Activated naive CD8-positive, alpha-beta T cell treated with anti-CD3 and anti-CD28 coated beads, Interleukin-2, amount 10 ng/mL, durations not matched to agents 7 days and 5 days (primary cell): ENCODE data around the gene DZIP1L. TPM values are rescaled to one million over a fixed set of nuclear protein-coding genes. Genes with fewer than 3 reads are reported as not detected.

ENCODE experiments used
- ATAC-seq: fragments of 150-1000 bp; cut with Tn5 transposase; one replicate; pipeline ENCODE4 v1.10.0; 2021; ENCODE audit warnings: low read depth, moderate library complexity
- POLR2A ChIA-PET: fragments of 350-600 bp; sonication (Branson Sonifier 250); formaldehyde crosslinking; loops from one replicate; lab custom pipeline; 2021; ENCODE audit warnings: antibody characterized with exemption; lab: Charles Lee
- DNase-seq: peaks from one replicate; pipeline ENCODE4 v3.0.0; 2021
- H3K27ac Mint-ChIP-seq: one replicate; pipeline ENCODE4 v1.8.0; 2022; ENCODE audit warnings: mild to moderate bottlenecking, mixed read lengths
- H3K27me3 Mint-ChIP-seq: one replicate; pipeline ENCODE4 v1.8.0; 2022; ENCODE audit warnings: mild to moderate bottlenecking, moderate library complexity, mixed read lengths
- H3K36me3 Mint-ChIP-seq: one replicate; pipeline ENCODE4 v1.8.0; 2021; ENCODE audit warnings: mild to moderate bottlenecking, mixed read lengths
- H3K4me1 Mint-ChIP-seq: one replicate; pipeline ENCODE4 v1.8.0; 2021; ENCODE audit warnings: mixed read lengths
- H3K4me3 Mint-ChIP-seq: one replicate; pipeline ENCODE4 v1.8.0; 2022; ENCODE audit warnings: mild to moderate bottlenecking, moderate library complexity, mixed read lengths
- H3K9me3 Mint-ChIP-seq: one replicate; pipeline ENCODE4 v1.8.0; 2021; ENCODE audit warnings: mixed read lengths
- total RNA-seq, 2 experiments: library from RNA; stranded (reverse); gene quantifications; one replicate each; pipeline ENCODE4 v1.2.3, GENCODE V29; 2021

Gene DZIP1L
- total RNA-seq, 2 experiments from 2014 or later = 0.40 TPM; not detected in 1

GRCh38 chr3:138072796-138073195 is 42.6 kb downstream of the DZIP1L start:
- no peak for DNase-seq
- Mint-ChIP-seq H3K4me1 (peaks cover 4% of the 10 kb centered on the region), H3K4me3 (no peak overlapping the region), H3K9me3 (no peaks in the 10 kb centered on the region), H3K36me3 (no peaks in the 10 kb centered on the region), H3K27me3 (peaks cover 17% of the 10 kb centered on the region), H3K27ac (no peak overlapping the region)
- POLR2A ChIA-PET = no interaction called here
- ATAC-seq = no peak

GRCh38 chr3:138070006-138070405 is 45.4 kb downstream of the DZIP1L start:
- Mint-ChIP-seq H3K27ac (no peak overlapping the region), H3K4me3 (no peak overlapping the region), H3K36me3 (no peaks in the 10 kb centered on the region), H3K4me1 (peaks cover 12% of the 10 kb centered on the region), H3K27me3 (peaks cover 17% of the 10 kb centered on the region), H3K9me3 (no peaks in the 10 kb centered on the region)
- ATAC-seq (no peak), DNase-seq (no peak)
- POLR2A ChIA-PET = interaction anchor here (1.0 kb wide), 1 partner anchor 49 kb away, joined by 3 read pairs; no protein-coding TSS in a partner anchor

GRCh38 chr3:138068579-138069174 is 46.7 kb downstream of the DZIP1L start:
- Mint-ChIP-seq H3K4me3 (no peak overlapping the region), H3K36me3 (no peaks in the 10 kb centered on the region), H3K9me3 (no peaks in the 10 kb centered on the region), H3K27me3 (peaks cover 14% of the 10 kb centered on the region), H3K4me1 (peaks cover 12% of the 10 kb centered on the region), H3K27ac (no peak overlapping the region)
- DNase-seq = peak; percentile 82
- POLR2A ChIA-PET = interaction anchor here (1.0 kb wide), 1 partner anchor 50 kb away, joined by 3 read pairs; no protein-coding TSS in a partner anchor
- peak; percentile 78 for ATAC-seq

- no peaks in the 10 kb centered on the region for H3K36me3 Mint-ChIP-seq
- no peaks in the 10 kb centered on the region for H3K9me3 Mint-ChIP-seq
- H3K4me1 Mint-ChIP-seq = peaks cover 12% of the 10 kb centered on the region
- H3K27ac Mint-ChIP-seq = no peak overlapping the region
- DNase-seq = no peak
- peaks cover 9% of the 10 kb centered on the region for H3K27me3 Mint-ChIP-seq
- POLR2A ChIA-PET = no interaction called here
- H3K4me3 Mint-ChIP-seq = no peak overlapping the region
- ATAC-seq = no peak
Measured at GRCh38 chr3:138068046-138068445, 47.4 kb downstream of the DZIP1L start.

GRCh38 chr3:138066972-138067371 is 48.4 kb downstream of the DZIP1L start:
- POLR2A ChIA-PET = no interaction called here
- DNase-seq (no peak), ATAC-seq (no peak)
- Mint-ChIP-seq H3K9me3 (no peaks in the 10 kb centered on the region), H3K36me3 (no peaks in the 10 kb centered on the region), H3K27ac (no peak overlapping the region), H3K4me3 (no peak overlapping the region), H3K4me1 (peaks cover 12% of the 10 kb centered on the region), H3K27me3 (peaks cover 5% of the 10 kb centered on the region)

GRCh38 chr3:138066383-138066782 is 49.0 kb downstream of the DZIP1L start:
- peak; percentile 71 for ATAC-seq
- POLR2A ChIA-PET = interaction anchor here (0.9 kb wide), 1 partner anchor 15 kb away, joined by 3 read pairs; no protein-coding TSS in a partner anchor
- H3K27ac Mint-ChIP-seq = peak overlapping the region; percentile 14
- no peak overlapping the region for H3K4me3 Mint-ChIP-seq
- H3K9me3 Mint-ChIP-seq = no peaks in the 10 kb centered on the region
- peaks cover 5% of the 10 kb centered on the region for H3K27me3 Mint-ChIP-seq
- no peak for DNase-seq
- H3K36me3 Mint-ChIP-seq = no peaks in the 10 kb centered on the region
- H3K4me1 Mint-ChIP-seq = peaks cover 12% of the 10 kb centered on the region

GRCh38 chr3:138065949-138066348 is 49.5 kb downstream of the DZIP1L start:
- no peak for ATAC-seq
- POLR2A ChIA-PET = interaction anchor here (0.9 kb wide), 1 partner anchor 16 kb away, joined by 3 read pairs; no protein-coding TSS in a partner anchor
- H3K9me3 Mint-ChIP-seq = no peaks in the 10 kb centered on the region
- no peak for DNase-seq
- no peak overlapping the region for H3K4me3 Mint-ChIP-seq
- H3K27ac Mint-ChIP-seq = no peak overlapping the region
- H3K4me1 Mint-ChIP-seq = peaks cover 12% of the 10 kb centered on the region
- H3K36me3 Mint-ChIP-seq = no peaks in the 10 kb centered on the region
- H3K27me3 Mint-ChIP-seq = peaks cover 5% of the 10 kb centered on the region

GRCh38 chr3:138063416-138063815 is 52.0 kb downstream of the DZIP1L start:
- H3K9me3 Mint-ChIP-seq = no peaks in the 10 kb centered on the region
- ATAC-seq = no peak

GRCh38 chr3:138062626-138063025 is 52.8 kb downstream of the DZIP1L start:
- H3K36me3 Mint-ChIP-seq = no peaks in the 10 kb centered on the region
- DNase-seq = no peak
- H3K27ac Mint-ChIP-seq = peak overlapping the region; percentile 1
- peaks cover 9% of the 10 kb centered on the region for H3K4me1 Mint-ChIP-seq
- H3K4me3 Mint-ChIP-seq = no peak overlapping the region
- no peaks in the 10 kb centered on the region for H3K9me3 Mint-ChIP-seq
- no peak for ATAC-seq
- POLR2A ChIA-PET = no interaction called here
- peaks cover 11% of the 10 kb centered on the region for H3K27me3 Mint-ChIP-seq

More at GRCh38 chr3:138063416-138063815, 52.0 kb downstream of the DZIP1L start:
- peaks cover 7% of the 10 kb centered on the region for H3K27me3 Mint-ChIP-seq
- no peak overlapping the region for H3K4me3 Mint-ChIP-seq
- DNase-seq = no peak
- peaks cover 9% of the 10 kb centered on the region for H3K4me1 Mint-ChIP-seq
- H3K27ac Mint-ChIP-seq = no peak overlapping the region
- no peaks in the 10 kb centered on the region for H3K36me3 Mint-ChIP-seq
- POLR2A ChIA-PET = no interaction called here

GRCh38 chr3:138062037-138062436 is 53.4 kb downstream of the DZIP1L start:
- H3K27me3 Mint-ChIP-seq = peaks cover 16% of the 10 kb centered on the region

GRCh38 chr3:138060792-138061191 is 54.6 kb downstream of the DZIP1L start:
- Mint-ChIP-seq H3K4me1 (peaks cover 1% of the 10 kb centered on the region), H3K4me3 (no peak overlapping the region), H3K36me3 (no peaks in the 10 kb centered on the region), H3K27ac (no peak overlapping the region), H3K9me3 (no peaks in the 10 kb centered on the region), H3K27me3 (peaks cover 22% of the 10 kb centered on the region)
- ATAC-seq (no peak), DNase-seq (no peak)
- POLR2A ChIA-PET = no interaction called here

More at GRCh38 chr3:138062037-138062436, 53.4 kb downstream of the DZIP1L start:
- Mint-ChIP-seq H3K36me3 (no peaks in the 10 kb centered on the region), H3K4me3 (no peak overlapping the region), H3K27ac (no peak overlapping the region), H3K4me1 (peaks cover 8% of the 10 kb centered on the region), H3K9me3 (no peaks in the 10 kb centered on the region)
- DNase-seq = no peak
- ATAC-seq = no peak
- POLR2A ChIA-PET = no interaction called here

GRCh38 chr3:138059261-138059660 is 56.1 kb downstream of the DZIP1L start:
- no peak overlapping the region for H3K27ac Mint-ChIP-seq
- DNase-seq (no peak), ATAC-seq (no peak)
- H3K4me1 Mint-ChIP-seq = peaks cover 1% of the 10 kb centered on the region
- H3K36me3 Mint-ChIP-seq = no peaks in the 10 kb centered on the region
- no peaks in the 10 kb centered on the region for H3K9me3 Mint-ChIP-seq
- H3K27me3 Mint-ChIP-seq = peaks cover 30% of the 10 kb centered on the region
- no peak overlapping the region for H3K4me3 Mint-ChIP-seq
- POLR2A ChIA-PET = no interaction called here

- Mint-ChIP-seq H3K4me3 (no peak overlapping the region), H3K9me3 (no peaks in the 10 kb centered on the region), H3K27me3 (peaks cover 37% of the 10 kb centered on the region), H3K4me1 (peaks cover 1% of the 10 kb centered on the region), H3K36me3 (no peaks in the 10 kb centered on the region), H3K27ac (no peak overlapping the region)
- POLR2A ChIA-PET = interaction anchor here (0.5 kb wide), 1 partner anchor 13 kb away, joined by 5 read pairs; no protein-coding TSS in a partner anchor
- ATAC-seq = no peak
- DNase-seq = no peak
Measured at GRCh38 chr3:138057384-138057783, 58.0 kb downstream of the DZIP1L start.

- Mint-ChIP-seq H3K27ac (no peak overlapping the region), H3K9me3 (peaks cover 3% of the 10 kb centered on the region), H3K4me1 (no peaks in the 10 kb centered on the region), H3K36me3 (no peaks in the 10 kb centered on the region), H3K4me3 (no peak overlapping the region), H3K27me3 (peaks cover 33% of the 10 kb centered on the region)
- POLR2A ChIA-PET = no interaction called here
- ATAC-seq (no peak), DNase-seq (no peak)
Measured at GRCh38 chr3:138054057-138054456, 61.4 kb downstream of the DZIP1L start.
